GM18873 (cell line): ENCODE results near the gene ITPR1.

Source experiments
- ATAC-seq: cut with Tn5 transposase; IDR thresholded peaks from one replicate; pipeline ENCODE4 v1.9.1; 2021; ENCODE audit warnings: mild to moderate bottlenecking, moderate library complexity, moderate number of reproducible peaks; ENCODE audit not compliant: unreplicated experiment, low FRiP score

ITPR1 gene

DNA sequence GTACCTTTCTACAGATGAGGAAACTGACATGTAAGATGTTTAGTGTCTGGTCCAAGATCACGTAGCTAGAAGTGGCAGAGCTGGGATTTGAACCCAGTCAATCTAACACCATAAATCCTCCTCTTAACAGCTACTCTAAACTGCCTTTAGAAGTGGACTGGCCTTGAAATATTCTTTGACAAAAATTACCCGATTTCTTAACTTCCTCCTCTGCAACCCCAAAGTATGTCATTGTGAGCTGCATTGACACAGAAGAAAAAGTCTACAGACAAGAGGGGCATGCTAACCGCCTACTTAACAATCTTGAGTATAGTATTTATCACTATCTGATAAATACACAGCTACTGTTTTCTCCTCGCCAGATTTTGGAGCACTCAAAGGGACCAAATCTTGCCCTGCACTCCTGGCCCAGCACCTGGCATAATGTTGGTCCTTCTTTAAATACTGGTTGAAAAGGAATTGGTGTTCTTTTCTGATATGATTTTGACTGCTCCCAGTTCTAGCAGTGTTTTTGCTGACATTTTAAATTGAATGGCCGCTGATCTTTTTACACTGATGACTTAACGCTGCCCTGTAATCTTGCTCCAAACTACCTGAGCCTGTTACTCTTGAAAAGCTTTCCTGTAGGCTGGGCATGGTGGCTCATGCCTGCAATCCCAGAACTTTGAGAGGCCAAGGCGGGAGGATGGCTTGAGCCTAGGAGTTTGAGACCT lies 36.9 kb downstream of the ITPR1 start:
- ATAC-seq = no peak

DNA sequence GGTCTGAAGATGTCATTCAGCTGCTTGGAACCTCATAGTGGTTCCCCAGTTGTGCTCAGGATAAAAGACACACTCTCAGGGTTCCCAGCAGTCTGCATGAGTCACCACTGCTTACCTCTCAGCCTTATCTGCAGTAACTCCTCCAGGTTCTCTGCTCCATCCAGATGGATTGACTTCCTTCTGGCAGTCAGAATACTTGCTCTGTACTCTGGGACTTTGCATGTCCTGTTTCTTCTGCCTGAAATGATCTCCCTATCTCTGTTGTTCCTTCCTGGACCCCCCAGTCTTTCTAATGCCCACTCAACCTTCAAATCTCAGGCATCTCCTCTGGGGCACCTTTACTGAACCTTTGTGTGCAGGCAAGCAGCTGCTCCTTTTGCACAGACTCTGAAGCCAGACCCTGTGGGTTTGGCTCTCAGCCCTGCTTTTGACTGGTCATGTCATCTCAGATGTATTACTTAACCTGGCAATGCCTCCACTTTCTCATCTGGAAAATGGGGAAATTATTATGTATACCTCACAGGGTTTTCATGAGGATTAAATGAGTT lies 38.4 kb downstream of the ITPR1 start:
- ATAC-seq = no peak

DNA sequence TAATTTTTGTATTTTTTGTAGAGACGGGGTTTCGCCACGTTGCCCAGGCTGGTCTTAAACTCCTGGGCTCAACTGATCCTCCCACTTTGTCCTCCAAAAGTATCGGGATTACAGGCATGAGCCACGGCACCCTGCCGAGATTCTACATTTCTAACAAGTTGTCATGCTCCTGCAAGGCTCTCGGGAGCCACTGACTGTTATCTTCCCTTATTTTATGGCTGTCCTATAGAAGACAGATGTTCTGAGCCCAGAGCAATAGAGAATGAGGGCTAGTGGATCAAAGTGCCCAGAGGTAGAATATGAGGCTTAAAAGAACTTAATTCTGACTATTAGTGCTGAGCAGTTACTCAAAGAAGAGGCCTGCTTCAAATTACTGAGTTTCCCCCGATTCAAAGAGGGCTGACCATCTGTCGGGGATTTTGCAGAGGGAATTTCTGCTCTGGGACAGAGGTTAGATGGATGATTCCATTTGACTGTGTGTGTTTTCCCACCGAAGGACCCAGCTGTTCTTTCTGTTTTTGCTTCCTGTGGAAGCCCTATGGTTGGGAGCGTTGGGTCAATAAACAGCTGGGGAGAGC lies 39.5 kb downstream of the ITPR1 start:
- ATAC-seq = no peak

GRCh38 chr3:4533489-4534443 lies 40.6 kb downstream of the ITPR1 start:
- no peak for ATAC-seq

GRCh38 chr3:4534906-4535305 lies 41.8 kb downstream of the ITPR1 start:
- no peak for ATAC-seq

- ATAC-seq = no peak
Observed at GRCh38 chr3:4536260-4536659, 43.1 kb downstream of the ITPR1 start.

GRCh38 chr3:4540267-4540666 lies 47.1 kb downstream of the ITPR1 start:
- no peak for ATAC-seq

DNA sequence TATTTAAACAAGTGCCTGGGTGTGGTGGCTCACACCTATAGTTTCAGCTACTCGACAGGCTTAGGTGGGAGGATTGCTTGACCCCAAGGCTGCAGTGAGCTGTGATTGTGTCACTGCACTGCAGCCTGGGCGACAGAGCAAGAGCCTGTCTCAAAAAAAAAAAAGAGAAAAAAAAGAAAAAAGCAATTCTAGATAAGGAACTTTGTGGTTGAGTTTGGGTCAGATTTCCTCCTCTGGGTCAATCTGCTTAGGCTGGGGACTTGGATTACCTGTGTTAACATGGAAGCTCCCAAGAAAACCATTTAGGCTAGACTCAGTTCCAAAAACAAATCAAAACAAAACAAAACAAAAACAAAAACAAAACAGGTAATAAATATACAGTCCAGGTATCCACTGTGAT lies 50.0 kb downstream of the ITPR1 start:
- no peak for ATAC-seq

DNA sequence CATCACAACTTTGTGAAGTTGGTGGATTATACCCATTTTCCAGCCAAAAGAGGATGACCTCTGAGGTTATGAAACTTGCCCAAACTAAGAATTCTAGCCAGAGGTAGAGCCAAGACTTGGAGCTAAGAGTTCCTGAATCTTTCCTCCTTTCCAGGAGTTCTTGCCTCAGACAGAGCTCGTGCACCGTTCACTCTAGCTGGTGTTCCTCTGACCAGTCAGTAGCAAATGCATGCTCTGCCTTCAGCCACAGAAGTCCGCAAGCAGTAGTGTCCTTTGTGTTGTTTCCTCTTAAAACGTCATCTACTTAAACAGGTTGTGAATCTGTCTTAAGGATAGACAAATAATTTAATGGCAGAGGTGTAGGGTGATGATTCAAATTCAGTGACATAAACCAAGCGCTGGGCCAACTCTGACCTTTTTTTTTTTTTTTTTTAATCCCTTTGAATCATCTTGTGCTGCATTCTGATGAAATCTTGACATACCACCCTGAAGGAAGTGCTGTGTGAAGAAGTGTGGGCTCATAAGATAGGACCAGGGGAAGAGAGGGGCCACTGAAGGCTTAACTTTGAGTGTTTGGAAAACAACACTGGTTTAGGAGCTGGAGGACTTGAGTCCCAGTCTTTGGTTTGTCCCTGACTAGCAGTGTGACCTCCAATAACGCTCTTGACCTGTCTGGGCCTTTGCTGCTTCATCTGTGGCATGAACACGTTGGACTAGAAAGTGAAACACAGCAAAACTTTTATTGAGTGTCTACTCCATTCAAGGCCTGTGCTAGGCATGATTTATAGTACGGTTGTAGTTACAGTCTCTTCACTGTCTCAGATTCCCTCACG lies 53.4 kb downstream of the ITPR1 start:
- no peak for ATAC-seq

DNA sequence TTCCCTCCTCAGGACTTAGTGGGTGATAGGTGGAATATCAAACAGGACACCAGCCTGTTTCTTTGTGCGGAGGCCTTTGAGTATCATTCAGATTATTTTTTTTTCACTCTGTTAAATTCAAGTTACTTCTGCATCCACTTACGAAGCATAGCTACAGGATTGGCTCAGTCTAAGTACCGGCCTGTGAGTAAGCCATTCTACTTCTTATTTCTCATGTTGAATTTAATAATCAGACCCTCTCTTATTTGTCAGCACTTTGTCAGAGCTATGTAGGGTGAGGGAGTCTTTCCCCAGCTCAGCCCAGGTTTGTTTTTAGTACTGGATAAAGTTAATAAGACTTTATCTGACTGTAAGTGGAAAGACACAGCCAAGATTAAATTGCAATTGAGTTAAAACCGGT lies 54.7 kb downstream of the ITPR1 start:
- no peak for ATAC-seq

- ATAC-seq = no peak
Observed at GRCh38 chr3:4548356-4548755, 55.2 kb downstream of the ITPR1 start.

- no peak for ATAC-seq
Observed at GRCh38 chr3:4548780-4549179, 55.6 kb downstream of the ITPR1 start.

- no peak for ATAC-seq
Observed at GRCh38 chr3:4549896-4550295, 56.7 kb downstream of the ITPR1 start.

DNA sequence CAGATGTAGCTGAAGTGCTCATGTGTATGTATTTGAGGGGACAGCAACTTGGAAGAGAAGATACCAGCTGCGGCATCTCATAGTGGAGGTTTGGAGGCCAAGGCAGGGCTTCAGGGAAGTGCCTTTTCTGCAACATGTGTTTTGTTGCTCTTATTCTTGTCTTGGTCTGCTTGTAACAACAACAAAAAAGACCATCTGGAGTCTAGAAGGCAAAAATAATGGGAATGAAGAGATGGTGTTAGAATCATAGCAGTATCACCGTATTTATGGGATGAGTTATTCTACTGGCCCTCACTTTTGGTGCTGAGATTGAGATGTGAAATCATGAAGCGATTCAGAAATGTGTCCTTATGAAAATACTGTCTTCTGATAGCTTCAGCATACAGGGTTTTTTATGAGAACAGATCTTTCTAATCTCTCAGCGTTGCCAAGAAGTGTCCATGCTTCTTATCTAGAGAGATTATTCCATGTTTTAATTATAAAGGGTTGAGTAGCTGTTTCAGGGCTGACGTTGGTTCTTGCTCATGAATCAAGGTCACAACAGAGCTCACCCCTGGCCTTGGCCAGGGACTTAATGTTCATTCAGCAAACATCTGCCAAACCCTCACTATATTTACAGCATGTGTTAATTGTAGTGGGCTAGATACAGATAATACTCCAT lies 58.0 kb downstream of the ITPR1 start:
- ATAC-seq = no peak

GRCh38 chr3:4551794-4552442 lies 58.8 kb downstream of the ITPR1 start:
- ATAC-seq = no peak

DNA sequence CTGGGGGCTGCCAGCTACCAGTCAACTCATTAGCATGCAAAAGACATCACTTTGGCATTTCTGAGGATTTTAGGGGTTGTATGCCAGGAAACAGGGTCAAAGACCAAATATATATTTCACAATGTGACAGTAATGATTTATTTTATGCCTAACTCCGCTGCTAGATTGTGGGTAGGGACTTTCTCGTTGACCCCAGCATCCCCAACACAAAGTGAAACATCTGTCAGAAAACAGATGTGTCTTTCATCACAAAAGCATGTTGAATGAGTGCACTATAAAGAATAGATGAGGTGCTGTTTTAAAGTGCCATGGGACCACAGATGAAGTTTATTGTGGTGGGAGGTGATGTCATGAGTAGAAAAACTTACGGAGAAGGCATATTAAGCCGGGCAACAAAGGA lies 59.7 kb downstream of the ITPR1 start:
- no peak for ATAC-seq

GRCh38 chr3:4561661-4562060 lies 68.5 kb downstream of the ITPR1 start:
- no peak for ATAC-seq

- ATAC-seq = no peak
Observed at GRCh38 chr3:4562595-4562994, 69.4 kb downstream of the ITPR1 start.

GRCh38 chr3:4564270-4564669 lies 71.1 kb downstream of the ITPR1 start:
- ATAC-seq = no peak
